Measurements from ENCODE around the gene SMIM35. TPM values are rescaled to one million over a fixed set of nuclear protein-coding genes. Genes with fewer than 3 reads are reported as not detected.

Gene SMIM35
- total and polyA plus RNA-seq, 2 of the 13 experiments (the other 11 are each of a cell fraction or from before 2014, with no cell fraction given), result not detected

DNA sequence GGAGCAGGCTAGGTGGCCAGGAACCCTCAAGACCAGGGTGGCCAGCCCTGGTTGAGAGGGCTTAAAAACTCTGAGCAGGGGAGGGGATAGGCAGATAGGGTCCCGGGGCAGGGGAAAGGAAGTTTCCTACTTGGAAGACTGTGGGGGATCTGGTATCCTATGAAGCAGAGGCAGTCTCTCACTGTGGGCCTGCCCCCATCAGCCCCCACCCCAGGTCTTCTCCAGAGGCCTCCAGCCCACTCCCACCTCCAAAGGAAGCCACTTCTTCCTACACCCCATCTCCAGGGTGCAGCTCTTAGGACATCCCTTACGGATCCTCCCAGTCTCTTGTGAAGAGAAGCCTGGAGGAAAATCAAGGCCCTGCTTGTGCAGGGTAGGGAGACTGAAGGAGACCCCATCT is 49.6 kb upstream of the SMIM35 start:
- Histone ChIP-seq H4K20me1 (ENCODE audit: insufficient read depth, low read length) (no peaks in the 10 kb centered on the region), H3K27ac (ENCODE audit: extremely low read length, insufficient read depth, low read length) (no peak overlapping the region), H3K36me3 (replicated peaks in 1 of 2; ENCODE audit: control insufficient read depth in 1 of 2, insufficient read depth in 2 of 2, low read length in 2 of 2) (no peaks in the 10 kb centered on the region), H3K9me3 (ENCODE audit: low read length) (no peaks in the 10 kb centered on the region), H2AFZ (ENCODE audit: low read length) (no peak overlapping the region), H3K9ac (ENCODE audit: insufficient read depth, low read depth, low read length) (no peak overlapping the region), H3K79me2 (ENCODE audit: insufficient read depth, low read length) (no peaks in the 10 kb centered on the region), H3K4me3 (replicated peaks in 1 of 3; ENCODE audit: insufficient read depth in 1 of 3, low read depth in 2 of 3, low read length in 3 of 3) (no peak overlapping the region), H3K27me3 (ENCODE audit: control insufficient read depth in 1 of 2, insufficient read depth in 2 of 2, low read length in 2 of 2) (peaks cover 12 to 45% of the 10 kb centered on the region in 2 experiments; a peak in 4 of 5 replicates), H3K4me2 (ENCODE audit: low read depth, low read length) (no peak overlapping the region), H3K4me1 (ENCODE audit: insufficient read depth, low read length) (no peaks in the 10 kb centered on the region)
- WGBS (ENCODE audit: low lambda C conversion rate), result 38% methylated on average over 2 of the region's 2 CpGs
- FAIRE-seq (no peak), DNase-seq (ENCODE audit: low spot score) (no peak), ATAC-seq (no peak)
- TF ChIP-seq FOXK1 (CRISPR knock-in tag; IDR thresholded peaks at IDR 0.05; ENCODE audit: borderline replicate concordance, low read depth), result no peak
- TF ChIP-seq RELA (CRISPR knock-in tag; IDR thresholded peaks at IDR 0.05), result no peak
- no peak for TF ChIP-seq ZNF326 (CRISPR knock-in tag; IDR thresholded peaks at IDR 0.05; ENCODE audit: borderline replicate concordance)
- no peak for TF ChIP-seq ZFP1 (CRISPR knock-in tag; IDR thresholded peaks at IDR 0.05)
- no peak for TF ChIP-seq ZNF235 (CRISPR knock-in tag; IDR thresholded peaks at IDR 0.05; ENCODE audit: borderline replicate concordance)
- no peak for TF ChIP-seq ARHGAP35 (CRISPR knock-in tag; IDR thresholded peaks at IDR 0.05; ENCODE audit: borderline replicate concordance)
- no peak for TF ChIP-seq ZFP41 (CRISPR knock-in tag; IDR thresholded peaks at IDR 0.05; ENCODE audit: borderline replicate concordance)
- TF ChIP-seq ZNF343 (CRISPR knock-in tag; IDR thresholded peaks at IDR 0.05), result no peak
- no peak for TF ChIP-seq ZBTB1 (CRISPR knock-in tag; IDR thresholded peaks at IDR 0.05; ENCODE audit: borderline replicate concordance)
- TF ChIP-seq, protein P1, sequence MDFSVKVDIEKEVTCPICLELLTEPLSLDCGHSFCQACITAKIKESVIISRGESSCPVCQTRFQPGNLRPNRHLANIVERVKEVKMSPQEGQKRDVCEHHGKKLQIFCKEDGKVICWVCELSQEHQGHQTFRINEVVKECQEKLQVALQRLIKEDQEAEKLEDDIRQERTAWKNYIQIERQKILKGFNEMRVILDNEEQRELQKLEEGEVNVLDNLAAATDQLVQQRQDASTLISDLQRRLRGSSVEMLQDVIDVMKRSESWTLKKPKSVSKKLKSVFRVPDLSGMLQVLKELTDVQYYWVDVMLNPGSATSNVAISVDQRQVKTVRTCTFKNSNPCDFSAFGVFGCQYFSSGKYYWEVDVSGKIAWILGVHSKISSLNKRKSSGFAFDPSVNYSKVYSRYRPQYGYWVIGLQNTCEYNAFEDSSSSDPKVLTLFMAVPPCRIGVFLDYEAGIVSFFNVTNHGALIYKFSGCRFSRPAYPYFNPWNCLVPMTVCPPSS (IDR thresholded peaks at IDR 0.05), result no peak
- TF ChIP-seq THYN1 (CRISPR knock-in tag; IDR thresholded peaks at IDR 0.05; ENCODE audit: borderline replicate concordance, low read depth), result no peak
- no peak for TF ChIP-seq RARG (CRISPR knock-in tag; IDR thresholded peaks at IDR 0.05; ENCODE audit: low read depth)
- no peak for TF ChIP-seq BRD4 (CRISPR knock-in tag; IDR thresholded peaks at IDR 0.05)
- TF ChIP-seq ZBTB42 (CRISPR knock-in tag; IDR thresholded peaks at IDR 0.05), result no peak
- no peak for TF ChIP-seq SRSF9 (IDR thresholded peaks at IDR 0.05; ENCODE audit: borderline replicate concordance, insufficient read depth, low read depth, low read length, poor library complexity, severe bottlenecking)
- TF ChIP-seq, protein P2, sequence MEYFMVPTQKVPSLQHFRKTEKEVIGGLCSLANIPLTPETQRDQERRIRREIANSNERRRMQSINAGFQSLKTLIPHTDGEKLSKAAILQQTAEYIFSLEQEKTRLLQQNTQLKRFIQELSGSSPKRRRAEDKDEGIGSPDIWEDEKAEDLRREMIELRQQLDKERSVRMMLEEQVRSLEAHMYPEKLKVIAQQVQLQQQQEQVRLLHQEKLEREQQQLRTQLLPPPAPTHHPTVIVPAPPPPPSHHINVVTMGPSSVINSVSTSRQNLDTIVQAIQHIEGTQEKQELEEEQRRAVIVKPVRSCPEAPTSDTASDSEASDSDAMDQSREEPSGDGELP (IDR thresholded peaks at IDR 0.05; ENCODE audit: borderline replicate concordance, low read depth), result no peak
- in situ Hi-C loops (cut with HindIII; ENCODE audit: extremely low pct_ligation_motif_present, low pct_unique_long_range_greater_than_20kb), result loop anchor here (25.0 kb wide), 1 partner anchor 351 kb away; no protein-coding TSS in a partner anchor
- intact Hi-C loops (cut with micrococcal nuclease; ENCODE audit: unreplicated experiment), result no loop called here
- no TSS peak for BruUV-seq (replicated peaks)
- CTCF ChIA-PET (ENCODE audit: low intra/inter-chr PET ratio, low total read pairs), result no interaction called here
- POLR2A ChIA-PET, result no interaction called here
